ENCODE results near the gene CCDC40. TPM values are rescaled to one million over a fixed set of nuclear protein-coding genes. Genes with fewer than 3 reads are reported as not detected.

The CCDC40 gene
- total and polyA plus RNA-seq, 2 of the 13 experiments (the other 11 are each of a cell fraction or from before 2014, with no cell fraction given), result 4.1 to 5.5 TPM

GRCh38 chr17:80147035-80147822 is 110.8 kb downstream of the CCDC40 start, which contains the start of gene EIF4A3 (continued):
- peak; percentile 74; the same call in 1 of the 2 replicates for TF ChIP-seq ZFP90 (CRISPR knock-in tag; IDR thresholded peaks at IDR 0.05; ENCODE audit: borderline replicate concordance)
- TF ChIP-seq ZNF615 (CRISPR knock-in tag; IDR thresholded peaks at IDR 0.05; ENCODE audit: borderline replicate concordance), result no peak
- peak; percentile 98 for TF ChIP-seq ERF (CRISPR knock-in tag; IDR thresholded peaks at IDR 0.05)
- TF ChIP-seq GMEB2 (CRISPR knock-in tag; IDR thresholded peaks at IDR 0.05; ENCODE audit: low read depth), result peak; percentile 100
- TF ChIP-seq ZFP41 (CRISPR knock-in tag; IDR thresholded peaks at IDR 0.05; ENCODE audit: borderline replicate concordance), result no peak
- TF ChIP-seq FOXO1 (CRISPR knock-in tag; IDR thresholded peaks at IDR 0.05), result peak; percentile 77
- TF ChIP-seq ZNF17 (CRISPR knock-in tag; IDR thresholded peaks at IDR 0.05), result no peak
- no peak for TF ChIP-seq ZNF234 (CRISPR knock-in tag; conservative IDR thresholded peaks at IDR 0.05)
- TF ChIP-seq REXO4 (CRISPR knock-in tag; IDR thresholded peaks at IDR 0.05; ENCODE audit: borderline replicate concordance), result no peak
- TF ChIP-seq SIN3B (IDR thresholded peaks at IDR 0.05; ENCODE audit: low read length), result peak; percentile 55; the same call in 1 of the 2 replicates
- TF ChIP-seq ZNF253 (CRISPR knock-in tag; IDR thresholded peaks at IDR 0.05; ENCODE audit: borderline replicate concordance), result peak; percentile 80; the same call in 1 of the 2 replicates
- TF ChIP-seq ZNF713 (CRISPR knock-in tag; IDR thresholded peaks at IDR 0.05), result peak; percentile 98
- peak; percentile 56; the same call in 1 of the 2 replicates for TF ChIP-seq CEBPB (IDR thresholded peaks at IDR 0.05; ENCODE audit: borderline replicate concordance, low read depth, low read length)
- TF ChIP-seq ZNF274 (CRISPR knock-in tag; IDR thresholded peaks at IDR 0.05), result peak; percentile 89
- TF ChIP-seq MTF1 (CRISPR knock-in tag; IDR thresholded peaks at IDR 0.05), result peak; percentile 80; the same call in 1 of the 2 replicates
- peak; percentile 50; the same call in 1 of the 2 replicates for TF ChIP-seq ZNF292 (CRISPR knock-in tag; IDR thresholded peaks at IDR 0.05; ENCODE audit: borderline replicate concordance, low read depth)
- TF ChIP-seq NFE2L1 (CRISPR knock-in tag; IDR thresholded peaks at IDR 0.05; ENCODE audit: borderline replicate concordance), result peak; percentile 13; the same call in 1 of the 2 replicates
- TF ChIP-seq ZNF614 (CRISPR knock-in tag; IDR thresholded peaks at IDR 0.05; ENCODE audit: borderline replicate concordance), result no peak
- TF ChIP-seq ZNF335 (CRISPR knock-in tag; IDR thresholded peaks at IDR 0.05), result peak; percentile 93; the same call in 1 of the 2 replicates
- peak; percentile 79; the same call in 1 of the 2 replicates for TF ChIP-seq ZBTB4 (CRISPR knock-in tag; IDR thresholded peaks at IDR 0.05; ENCODE audit: borderline replicate concordance)
- peak; percentile 96 for TF ChIP-seq CENPT (CRISPR knock-in tag; IDR thresholded peaks at IDR 0.05; ENCODE audit: low read depth)
- TF ChIP-seq ZNF503 (CRISPR knock-in tag; IDR thresholded peaks at IDR 0.05), result peak; percentile 71; the same call in 1 of the 2 replicates
- peak; percentile 22; the same call in 1 of the 2 replicates for TF ChIP-seq KLF15 (CRISPR knock-in tag; IDR thresholded peaks at IDR 0.05; ENCODE audit: borderline replicate concordance)
